ENCODE measurements around the gene CYSTM1. TPM values are rescaled to one million over a fixed set of nuclear protein-coding genes. Genes with fewer than 3 reads are reported as not detected.
A peak's percentile ranks its signal among the peaks of the same experiment; 100 is the strongest.

The CYSTM1 gene
- polyA plus RNA-seq, 1 donor from 2014 or later = 6.6 TPM

GRCh38 chr5:140145256-140145655 lies 29.7 kb upstream of the CYSTM1 start:
- Histone ChIP-seq H3K79me2 (replicated peaks; ENCODE audit: insufficient read depth, low read length) (no peaks in the 10 kb centered on the region), H3F3A (ENCODE audit: insufficient read depth, low read length, poor library complexity, severe bottlenecking) (no peaks in the 10 kb centered on the region), H4K20me1 (ENCODE audit: insufficient read depth) (no peaks in the 10 kb centered on the region), H3K27ac (ENCODE audit: low read length) (no peak overlapping the region), H3K4me2 (ENCODE audit: low read length) (no peak overlapping the region), H3K9ac (ENCODE audit: low read length) (no peak overlapping the region), H3K9me3 (ENCODE audit: low read length) (no peaks in the 10 kb centered on the region), H3K27me3 (ENCODE audit: insufficient read depth, low read depth, low read length) (peaks cover 42% of the 10 kb centered on the region), H3K4me3 (ENCODE audit: low read length) (peak overlapping the region; percentile 64), H3K9me2 (ENCODE audit: insufficient read depth, low read length) (no peaks in the 10 kb centered on the region), H3K36me3 (ENCODE audit: insufficient read depth, low read length) (no peaks in the 10 kb centered on the region), H2AFZ (ENCODE audit: low read depth, low read length) (no peak overlapping the region)
- TF ChIP-seq MXI1 (conservative IDR thresholded peaks at IDR 0.05; ENCODE audit: poor library complexity, severe bottlenecking) (no peak), EP300 (conservative IDR thresholded peaks at IDR 0.05; ENCODE audit: poor library complexity, severe bottlenecking) (no peak), RAD21 (conservative IDR thresholded peaks at IDR 0.05) (no peak), SMC3 (conservative IDR thresholded peaks at IDR 0.05; ENCODE audit: poor library complexity) (no peak), EZH2 (IDR thresholded peaks at IDR 0.05; ENCODE audit: borderline replicate concordance, insufficient read depth, low read length, poor library complexity, severe bottlenecking) (no peak), POLR2AphosphoS5 (IDR thresholded peaks at IDR 0.05) (no peak)
- TF ChIP-seq, protein P1, sequence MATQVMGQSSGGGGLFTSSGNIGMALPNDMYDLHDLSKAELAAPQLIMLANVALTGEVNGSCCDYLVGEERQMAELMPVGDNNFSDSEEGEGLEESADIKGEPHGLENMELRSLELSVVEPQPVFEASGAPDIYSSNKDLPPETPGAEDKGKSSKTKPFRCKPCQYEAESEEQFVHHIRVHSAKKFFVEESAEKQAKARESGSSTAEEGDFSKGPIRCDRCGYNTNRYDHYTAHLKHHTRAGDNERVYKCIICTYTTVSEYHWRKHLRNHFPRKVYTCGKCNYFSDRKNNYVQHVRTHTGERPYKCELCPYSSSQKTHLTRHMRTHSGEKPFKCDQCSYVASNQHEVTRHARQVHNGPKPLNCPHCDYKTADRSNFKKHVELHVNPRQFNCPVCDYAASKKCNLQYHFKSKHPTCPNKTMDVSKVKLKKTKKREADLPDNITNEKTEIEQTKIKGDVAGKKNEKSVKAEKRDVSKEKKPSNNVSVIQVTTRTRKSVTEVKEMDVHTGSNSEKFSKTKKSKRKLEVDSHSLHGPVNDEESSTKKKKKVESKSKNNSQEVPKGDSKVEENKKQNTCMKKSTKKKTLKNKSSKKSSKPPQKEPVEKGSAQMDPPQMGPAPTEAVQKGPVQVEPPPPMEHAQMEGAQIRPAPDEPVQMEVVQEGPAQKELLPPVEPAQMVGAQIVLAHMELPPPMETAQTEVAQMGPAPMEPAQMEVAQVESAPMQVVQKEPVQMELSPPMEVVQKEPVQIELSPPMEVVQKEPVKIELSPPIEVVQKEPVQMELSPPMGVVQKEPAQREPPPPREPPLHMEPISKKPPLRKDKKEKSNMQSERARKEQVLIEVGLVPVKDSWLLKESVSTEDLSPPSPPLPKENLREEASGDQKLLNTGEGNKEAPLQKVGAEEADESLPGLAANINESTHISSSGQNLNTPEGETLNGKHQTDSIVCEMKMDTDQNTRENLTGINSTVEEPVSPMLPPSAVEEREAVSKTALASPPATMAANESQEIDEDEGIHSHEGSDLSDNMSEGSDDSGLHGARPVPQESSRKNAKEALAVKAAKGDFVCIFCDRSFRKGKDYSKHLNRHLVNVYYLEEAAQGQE (IDR thresholded peaks at IDR 0.05; ENCODE audit: borderline replicate concordance) = no peak

DNA sequence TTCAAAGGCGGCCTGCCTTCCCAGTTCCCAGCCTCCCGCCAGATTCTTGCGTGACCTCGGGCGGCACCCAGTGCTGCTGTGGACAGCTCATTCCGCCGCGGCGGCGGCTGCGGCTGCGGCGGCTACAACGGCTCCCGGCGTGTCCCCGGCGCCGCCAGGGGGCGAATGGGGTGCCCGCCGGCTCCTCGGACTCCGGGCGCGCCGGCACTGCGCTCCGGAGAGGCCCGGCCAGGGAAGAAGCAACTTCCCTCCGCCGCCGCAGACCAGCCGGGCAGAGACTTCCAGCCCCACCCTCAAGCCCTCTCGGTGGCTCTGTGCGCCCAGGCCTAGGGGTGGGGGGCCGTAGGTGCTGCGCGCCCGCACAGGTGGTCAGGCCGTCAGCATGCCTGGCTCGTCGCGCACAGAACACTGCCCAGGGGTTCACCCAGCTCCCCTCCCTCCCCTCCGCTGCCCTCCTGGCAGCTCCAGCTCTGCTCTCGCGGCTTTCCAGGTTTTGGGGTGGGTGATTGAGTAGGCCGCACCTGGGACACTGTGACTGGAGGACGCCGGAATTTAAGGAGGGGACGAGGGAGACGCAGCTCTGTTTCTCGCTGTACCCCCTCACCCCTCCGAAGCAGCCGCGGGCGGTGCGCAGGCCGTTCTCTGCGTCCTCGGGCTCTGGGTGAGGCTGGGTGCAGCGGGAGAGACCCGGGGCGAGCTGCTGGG lies 29.0 kb upstream of the CYSTM1 start:
- peak overlapping the region; percentile 4 for H3K9ac ChIP-seq (ENCODE audit: low read length)

More for the DNA sequence above, 29.0 kb upstream of the CYSTM1 start:
- Histone ChIP-seq H3K9me2 (ENCODE audit: insufficient read depth, low read length) (no peaks in the 10 kb centered on the region), H3F3A (ENCODE audit: insufficient read depth, low read length, poor library complexity, severe bottlenecking) (no peaks in the 10 kb centered on the region), H3K4me3 (ENCODE audit: low read length) (peak overlapping the region; percentile 64), H2AFZ (ENCODE audit: low read depth, low read length) (no peak overlapping the region), H3K9me3 (ENCODE audit: low read length) (no peaks in the 10 kb centered on the region), H3K36me3 (ENCODE audit: insufficient read depth, low read length) (no peaks in the 10 kb centered on the region), H3K27ac (ENCODE audit: low read length) (no peak overlapping the region), H3K79me2 (replicated peaks; ENCODE audit: insufficient read depth, low read length) (no peaks in the 10 kb centered on the region), H3K4me2 (ENCODE audit: low read length) (no peak overlapping the region), H3K27me3 (ENCODE audit: insufficient read depth, low read depth, low read length) (peaks cover 42% of the 10 kb centered on the region), H4K20me1 (ENCODE audit: insufficient read depth) (no peaks in the 10 kb centered on the region)
- TF ChIP-seq POLR2AphosphoS5 (IDR thresholded peaks at IDR 0.05) = no peak
- TF ChIP-seq, protein P1 (IDR thresholded peaks at IDR 0.05; ENCODE audit: borderline replicate concordance) = no peak
- no peak for TF ChIP-seq TAF1 (IDR thresholded peaks at IDR 0.05; ENCODE audit: low read depth)
- TF ChIP-seq EZH2 (IDR thresholded peaks at IDR 0.05; ENCODE audit: borderline replicate concordance, insufficient read depth, low read length, poor library complexity, severe bottlenecking) = no peak
- peak; percentile 26 for TF ChIP-seq RAD21 (conservative IDR thresholded peaks at IDR 0.05)
- peak; percentile 66 for TF ChIP-seq CTCF (IDR thresholded peaks at IDR 0.05; ENCODE audit: poor library complexity, severe bottlenecking)
- TF ChIP-seq MXI1 (conservative IDR thresholded peaks at IDR 0.05; ENCODE audit: poor library complexity, severe bottlenecking) = no peak
- TF ChIP-seq EP300 (conservative IDR thresholded peaks at IDR 0.05; ENCODE audit: poor library complexity, severe bottlenecking) = no peak
- TF ChIP-seq SMC3 (conservative IDR thresholded peaks at IDR 0.05; ENCODE audit: poor library complexity) = peak; percentile 48

Data from neural cell (in vitro differentiated cells).